ENCODE measurements around the gene CDC42. TPM values are rescaled to one million over a fixed set of nuclear protein-coding genes. Genes with fewer than 3 reads are reported as not detected.

CDC42 gene
- total and polyA plus RNA-seq, 9 of the 15 experiments (the other 6 are each of a cell fraction or from before 2014, with no cell fraction given): 186 to 398 (median 325) TPM

DNA sequence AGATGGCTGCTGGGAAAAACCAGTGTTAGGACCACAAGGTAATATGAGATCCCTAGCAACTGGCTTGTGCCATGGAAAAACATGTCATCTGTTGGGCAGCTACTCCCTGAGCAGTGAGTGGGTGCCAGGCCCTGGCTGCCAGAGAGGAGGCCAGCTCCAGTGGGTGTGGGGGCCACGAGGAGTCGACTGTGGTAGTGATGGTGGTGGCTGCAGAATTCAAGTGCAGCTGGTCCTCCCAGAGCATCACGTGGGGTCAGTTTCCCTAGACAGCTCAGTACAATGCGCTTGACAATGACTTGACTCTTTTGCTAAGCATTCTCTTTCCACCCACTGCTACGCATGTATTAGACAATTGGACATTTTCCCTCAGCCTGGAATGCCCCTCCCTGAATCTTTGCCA is 14.5 kb upstream of the CDC42 start (continued):
- TF ChIP-seq MYC (IDR thresholded peaks at IDR 0.05; ENCODE audit: low read depth, low read length): no peak
- no peak for TF ChIP-seq MYC (CRISPR knock-in tag; IDR thresholded peaks at IDR 0.05; ENCODE audit: borderline replicate concordance, low read depth)
- peak; percentile 63 for TF ChIP-seq NFE2 (IDR thresholded peaks at IDR 0.05; ENCODE audit: low read depth)
- TF ChIP-seq RAD21 (CRISPR knock-in tag; conservative IDR thresholded peaks at IDR 0.05 in 1 of 2, IDR thresholded peaks at IDR 0.05 in 1 of 2): no peak
- TF ChIP-seq MCM2 (IDR thresholded peaks at IDR 0.05; ENCODE audit: low read depth): no peak
- no peak for TF ChIP-seq NEUROD1 (IDR thresholded peaks at IDR 0.05; ENCODE audit: borderline replicate concordance, low read depth, low read length, partially characterized antibody)
- TF ChIP-seq STAT5A (IDR thresholded peaks at IDR 0.05; ENCODE audit: borderline replicate concordance, low read length): no peak
- TF ChIP-seq, protein P1, sequence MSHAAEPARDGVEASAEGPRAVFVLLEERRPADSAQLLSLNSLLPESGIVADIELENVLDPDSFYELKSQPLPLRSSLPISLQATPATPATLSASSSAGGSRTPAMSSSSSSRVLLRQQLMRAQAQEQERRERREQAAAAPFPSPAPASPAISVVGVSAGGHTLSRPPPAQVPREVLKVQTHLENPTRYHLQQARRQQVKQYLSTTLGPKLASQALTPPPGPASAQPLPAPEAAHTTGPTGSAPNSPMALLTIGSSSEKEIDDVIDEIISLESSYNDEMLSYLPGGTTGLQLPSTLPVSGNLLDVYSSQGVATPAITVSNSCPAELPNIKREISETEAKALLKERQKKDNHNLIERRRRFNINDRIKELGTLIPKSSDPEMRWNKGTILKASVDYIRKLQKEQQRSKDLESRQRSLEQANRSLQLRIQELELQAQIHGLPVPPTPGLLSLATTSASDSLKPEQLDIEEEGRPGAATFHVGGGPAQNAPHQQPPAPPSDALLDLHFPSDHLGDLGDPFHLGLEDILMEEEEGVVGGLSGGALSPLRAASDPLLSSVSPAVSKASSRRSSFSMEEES (CRISPR knock-in tag; IDR thresholded peaks at IDR 0.05): peak; percentile 46
- TF ChIP-seq MTA2 (IDR thresholded peaks at IDR 0.05; ENCODE audit: low read depth): no peak
- no peak for TF ChIP-seq MED1 (CRISPR knock-in tag; IDR thresholded peaks at IDR 0.05; ENCODE audit: borderline replicate concordance)
